ENCODE results near the gene MARCHF6.
A peak's percentile ranks its signal among the peaks of the same experiment; 100 is the strongest.
"Not testable (repeated sequence)": the region's sequence is repeated elsewhere in the genome, so short reads cannot be mapped to it uniquely, and the experiment has no call there.

Gene MARCHF6

GRCh38 chr5:10323588-10324488 lies 29.7 kb upstream of the MARCHF6 start:
- no peak for DNase-seq

GRCh38 chr5:10324518-10325370 lies 28.8 kb upstream of the MARCHF6 start:
- DNase-seq = no peak

- no peak for DNase-seq
These were observed 25.2 kb upstream of the MARCHF6 start for GRCh38 chr5:10328323-10328722.

GRCh38 chr5:10329446-10329819 lies 24.1 kb upstream of the MARCHF6 start:
- no peak for DNase-seq

GRCh38 chr5:10329820-10330481 lies 23.5 kb upstream of the MARCHF6 start:
- no peak for DNase-seq

- DNase-seq = no peak
These were observed 22.8 kb upstream of the MARCHF6 start for GRCh38 chr5:10330511-10331230.

GRCh38 chr5:10331341-10331796 lies 22.1 kb upstream of the MARCHF6 start:
- peak; percentile 64 for DNase-seq

GRCh38 chr5:10332301-10332700 lies 21.2 kb upstream of the MARCHF6 start:
- DNase-seq = no peak

- peak; percentile 60 for DNase-seq
These were observed 20.1 kb upstream of the MARCHF6 start for GRCh38 chr5:10333154-10334006.

GRCh38 chr5:10334831-10335230 lies 18.7 kb upstream of the MARCHF6 start:
- no peak for DNase-seq

- no peak for DNase-seq
These were observed 17.6 kb upstream of the MARCHF6 start for GRCh38 chr5:10335711-10336470.

- no peak for DNase-seq
These were observed 16.4 kb upstream of the MARCHF6 start for GRCh38 chr5:10337107-10337506.

GRCh38 chr5:10337986-10338385 lies 15.5 kb upstream of the MARCHF6 start:
- no peak for DNase-seq

GRCh38 chr5:10338686-10339057 lies 14.8 kb upstream of the MARCHF6 start:
- no peak for DNase-seq

GRCh38 chr5:10339058-10339811 lies 14.3 kb upstream of the MARCHF6 start:
- no peak for DNase-seq

GRCh38 chr5:10339958-10340357 lies 13.5 kb upstream of the MARCHF6 start:
- no peak for DNase-seq

- no peak for DNase-seq
These were observed 10.0 kb upstream of the MARCHF6 start for GRCh38 chr5:10343486-10343885.

GRCh38 chr5:10344461-10345106 lies 8.9 kb upstream of the MARCHF6 start:
- DNase-seq = not testable (repeated sequence)

GRCh38 chr5:10348258-10348657 lies 5.2 kb upstream of the MARCHF6 start:
- DNase-seq = no peak

Data from right forelimb (tissue), 1 donor.